SK-MEL-5 (cell line): ENCODE measurements around the gene FUCA1. TPM values are rescaled to one million over a fixed set of nuclear protein-coding genes. Genes with fewer than 3 reads are reported as not detected.

Experiments
- DNase-seq: peaks from one replicate; pipeline ENCODE4 v3.0.0-alpha.2; 2016; ENCODE audit warnings: low read depth, low spot score
- in situ Hi-C: cut with HindIII; loops from 2 replicates; pipeline ENCODE4 v1.10.0; 2016; ENCODE audit warnings: low sequenced_read_pairs, high pct_unique_total_duplicates, low pct_unique_long_range_greater_than_20kb
- polyA plus RNA-seq, 2 experiments: library from polyadenylated mRNA; depleted of rRNA; stranded (reverse); fragments of >200 nt; gene quantifications; 2 replicates each; pipeline ENCODE4 v1.2.3, GENCODE V29; 2015
- total RNA-seq: library from RNA; depleted of rRNA; stranded (reverse); fragments of >200 nt; shearing (Covaris generic); gene quantifications from 2 replicates; pipeline ENCODE4 v1.2.3, GENCODE V29; 2014; rRNA removed

The FUCA1 gene
- 33.5 and 40.2 TPM in 2 replicates for total RNA-seq
- polyA plus RNA-seq (2015; cell fraction: cytosol; rRNA removed), result 44.9 and 52.8 TPM in 2 replicates
- 22.9 and 29.4 TPM in 2 replicates for polyA plus RNA-seq (2015; cell fraction: nucleus; rRNA removed)

DNA sequence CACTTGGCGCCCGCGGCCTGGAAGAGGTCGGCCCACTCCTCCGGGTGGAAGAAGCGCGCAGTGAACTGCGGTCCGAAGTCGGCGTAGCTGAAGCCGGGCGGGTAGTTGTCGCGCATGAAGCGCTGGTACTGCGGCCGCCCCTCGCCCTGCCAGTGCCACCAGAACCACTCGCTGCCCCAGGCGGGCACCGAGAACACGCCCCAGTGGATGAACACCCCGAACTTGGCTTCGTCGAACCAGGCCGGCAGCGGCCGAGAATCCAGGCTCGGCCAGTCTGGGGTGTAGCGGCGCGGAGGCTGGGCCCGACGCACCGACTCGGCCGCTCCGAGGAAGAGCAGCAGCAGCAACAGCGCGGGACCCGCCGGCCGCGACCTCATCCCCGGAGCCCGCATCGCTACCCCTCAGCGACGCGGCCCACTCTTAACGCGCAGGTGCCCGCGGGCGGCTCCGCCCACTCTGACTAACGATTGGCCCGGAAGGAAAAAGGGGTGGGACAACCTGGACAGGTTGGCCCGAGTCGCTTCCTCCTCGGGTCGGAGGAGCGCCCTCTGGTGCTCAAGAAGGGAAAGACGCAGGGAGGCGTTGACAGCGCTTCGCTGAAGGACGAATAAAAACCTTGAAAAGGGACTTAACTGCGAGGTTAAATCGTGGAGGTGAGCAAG, at the start of gene FUCA1:
Gene FUCA1, minus strand, starts transcription at position 396 of the 662 bp plus-strand sequence. Its CDS starts 4 bp downstream, at position 392.
- in situ Hi-C loops, result no loop called here
- DNase-seq, result peak; percentile 91

GRCh38 chr1:23916209-23917131, 48.4 kb upstream of the FUCA1 start:
- peak; percentile 88 for DNase-seq
- in situ Hi-C loops, result no loop called here

GRCh38 chr1:23915466-23915865, 47.4 kb upstream of the FUCA1 start:
- no peak for DNase-seq

GRCh38 chr1:23914921-23915320, 46.8 kb upstream of the FUCA1 start:
- in situ Hi-C loops, result no loop called here
- DNase-seq, result no peak

More at GRCh38 chr1:23915466-23915865, 47.4 kb upstream of the FUCA1 start:
- in situ Hi-C loops, result no loop called here

GRCh38 chr1:23913212-23913880, 45.3 kb upstream of the FUCA1 start, which contains the start of gene CNR2:
TSS of gene CNR2 (minus strand) at chr1:23913362. CDS start at chr1:23875617, 37,745 bp downstream.
- in situ Hi-C loops, result no loop called here
- DNase-seq, result no peak

- DNase-seq, result no peak
- in situ Hi-C loops, result no loop called here
Observed at GRCh38 chr1:23911921-23912320, 43.8 kb upstream of the FUCA1 start.

- in situ Hi-C loops, result no loop called here
- DNase-seq, result no peak
Observed at GRCh38 chr1:23910553-23911246, 42.6 kb upstream of the FUCA1 start.

GRCh38 chr1:23910144-23910543, 42.1 kb upstream of the FUCA1 start:
- in situ Hi-C loops, result no loop called here
- no peak for DNase-seq

GRCh38 chr1:23909412-23909811, 41.3 kb upstream of the FUCA1 start:
- in situ Hi-C loops, result no loop called here
- peak; percentile 7 for DNase-seq

- in situ Hi-C loops, result no loop called here
- DNase-seq, result no peak
Observed at GRCh38 chr1:23908453-23909341, 40.6 kb upstream of the FUCA1 start.

GRCh38 chr1:23906731-23907130, 38.6 kb upstream of the FUCA1 start:
- in situ Hi-C loops, result no loop called here
- DNase-seq, result no peak

GRCh38 chr1:23905461-23906025, 37.5 kb upstream of the FUCA1 start:
- in situ Hi-C loops, result no loop called here
- DNase-seq, result no peak

GRCh38 chr1:23904748-23905357, 36.8 kb upstream of the FUCA1 start:
- peak; percentile 15 for DNase-seq
- in situ Hi-C loops, result no loop called here

DNA sequence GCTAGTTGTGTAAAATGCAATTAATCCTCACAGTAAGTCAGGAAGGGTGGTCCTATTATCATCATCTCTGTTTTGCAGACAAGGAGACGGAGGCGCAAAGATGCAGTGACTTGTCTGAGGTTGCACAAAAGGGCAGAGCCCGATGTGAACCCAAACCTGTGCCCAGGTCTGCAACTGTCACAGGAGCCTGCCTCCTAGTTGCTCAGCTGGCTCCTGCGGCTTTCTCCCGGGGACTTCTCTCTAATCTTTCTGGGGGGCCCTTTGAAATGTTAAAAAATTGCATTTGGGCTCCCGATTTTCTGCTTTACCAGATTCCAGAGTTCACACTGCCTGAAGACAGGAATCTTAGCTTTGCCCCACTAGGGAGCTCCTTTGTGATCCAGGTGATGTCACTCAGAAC, 35.7 kb upstream of the FUCA1 start:
- DNase-seq, result no peak
- in situ Hi-C loops, result no loop called here

GRCh38 chr1:23902321-23903278, 34.5 kb upstream of the FUCA1 start:
- in situ Hi-C loops, result no loop called here
- no peak for DNase-seq
